ENCODE measurements around the gene SMARCC1.

The SMARCC1 gene

GRCh38 chr3:47635536-47635935 is 146.2 kb downstream of the SMARCC1 start:
- no peak for DNase-seq (ENCODE audit: low read depth in 2 of 2)

- DNase-seq (ENCODE audit: low read depth in 2 of 2): no peak
Observed at GRCh38 chr3:47634996-47635395, 146.7 kb downstream of the SMARCC1 start.

DNA sequence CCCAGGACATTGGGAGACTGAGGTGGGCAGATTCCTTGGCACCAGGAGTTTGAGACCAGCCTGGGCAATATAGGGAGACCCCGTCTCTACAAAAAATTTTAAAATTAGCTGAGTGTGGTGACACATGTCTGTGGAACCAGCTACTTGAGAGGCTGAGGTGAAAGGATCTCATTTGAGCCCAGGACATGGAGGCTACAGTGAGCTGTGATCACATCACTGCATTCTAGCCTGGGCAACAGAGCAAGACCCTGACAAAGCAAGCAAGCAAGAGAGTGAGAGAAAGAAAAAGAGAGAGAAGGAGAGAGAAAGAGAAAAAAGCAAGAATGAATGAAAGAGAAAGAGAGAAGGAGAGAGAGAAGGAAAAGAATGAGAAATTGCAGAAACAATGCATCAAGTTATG is 150.9 kb downstream of the SMARCC1 start:
- no peak for DNase-seq (ENCODE audit: low read depth in 2 of 2)

GRCh38 chr3:47629770-47630169 is 151.9 kb downstream of the SMARCC1 start:
- no peak for DNase-seq (ENCODE audit: low read depth in 2 of 2)

DNA sequence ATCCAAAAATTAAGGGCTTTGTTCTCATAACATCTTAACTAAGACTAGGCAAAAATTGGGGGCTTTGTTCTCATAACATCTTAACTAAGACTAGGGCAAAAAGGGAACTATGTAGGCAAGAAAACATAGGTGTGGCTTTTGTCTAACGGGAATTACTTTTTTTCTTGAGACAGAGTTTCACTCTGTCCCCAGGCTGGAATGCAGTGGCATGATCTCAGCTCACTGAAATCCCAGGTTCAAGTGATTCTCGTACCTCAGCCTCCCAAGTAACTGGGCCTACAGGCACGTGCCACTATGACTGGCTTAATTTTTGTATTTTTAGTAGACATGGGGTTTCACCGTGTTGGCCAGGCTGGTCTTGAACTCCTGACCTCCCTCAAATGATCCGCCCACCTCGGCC is 153.3 kb downstream of the SMARCC1 start:
- DNase-seq (ENCODE audit: low read depth in 2 of 2): no peak

DNA sequence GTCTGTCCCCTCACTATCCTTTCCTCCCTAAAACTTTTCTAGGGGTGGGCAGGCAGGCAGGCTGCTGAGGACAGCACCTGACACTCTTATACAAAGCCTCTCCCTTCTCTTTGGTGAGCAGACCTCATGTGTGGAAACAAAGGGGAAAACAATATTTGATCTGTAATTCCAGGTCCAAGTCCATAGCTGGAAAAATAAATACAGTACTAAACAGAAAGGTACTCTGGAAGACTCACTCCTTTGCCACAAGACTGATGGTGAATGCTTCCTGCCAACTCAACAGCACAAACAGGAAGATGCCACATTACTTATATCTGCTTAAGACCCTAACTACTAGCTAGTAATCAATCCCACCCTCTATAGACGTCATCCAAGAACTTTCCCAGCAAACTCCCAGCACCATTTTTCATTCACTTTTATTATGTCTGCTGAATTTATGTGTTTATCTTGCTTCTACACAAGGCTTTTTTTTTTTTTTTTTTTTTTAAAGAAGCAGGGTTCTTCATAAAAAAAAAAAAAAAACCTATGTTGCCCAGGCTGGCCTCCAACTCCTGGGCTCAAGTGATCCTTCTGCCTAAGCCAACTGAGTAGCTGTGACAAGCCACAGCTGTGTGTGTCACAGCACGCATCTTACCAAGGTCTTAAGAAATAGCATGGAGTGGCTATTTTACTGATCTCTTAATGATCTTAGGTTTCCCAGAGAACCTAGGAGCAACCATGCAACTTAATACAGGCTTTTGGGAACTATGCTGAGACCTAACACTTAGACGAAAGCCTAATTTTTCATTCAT is 158.8 kb downstream of the SMARCC1 start:
- no peak for DNase-seq (ENCODE audit: low read depth in 2 of 2)

- no peak for DNase-seq (ENCODE audit: low read depth in 2 of 2)
Observed at GRCh38 chr3:47617086-47618010, 164.3 kb downstream of the SMARCC1 start.

DNA sequence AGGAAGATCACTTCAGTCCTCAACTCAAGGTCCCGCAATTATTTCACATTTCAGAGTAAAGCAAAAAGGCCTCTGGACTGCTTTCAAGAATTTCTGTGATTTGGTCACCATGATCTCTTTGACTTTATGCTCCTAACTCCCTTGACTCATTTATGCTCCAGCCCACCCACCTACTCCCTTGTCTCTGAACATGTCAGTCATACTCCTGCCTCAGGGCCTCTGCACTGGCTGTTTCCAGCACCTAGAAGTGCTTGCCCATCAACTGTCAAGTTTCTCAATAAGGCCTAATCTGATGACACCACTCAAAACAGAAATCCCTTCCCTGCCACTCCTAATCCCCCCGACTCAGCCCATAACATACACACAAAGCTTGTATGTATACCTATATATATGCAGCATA is 166.9 kb downstream of the SMARCC1 start:
- no peak for DNase-seq (ENCODE audit: low read depth in 2 of 2)

- DNase-seq (ENCODE audit: low read depth in 2 of 2): no peak
Observed at GRCh38 chr3:47613722-47614121, 168.0 kb downstream of the SMARCC1 start.

GRCh38 chr3:47612879-47613278 is 168.8 kb downstream of the SMARCC1 start:
- no peak for DNase-seq (ENCODE audit: low read depth in 2 of 2)

DNA sequence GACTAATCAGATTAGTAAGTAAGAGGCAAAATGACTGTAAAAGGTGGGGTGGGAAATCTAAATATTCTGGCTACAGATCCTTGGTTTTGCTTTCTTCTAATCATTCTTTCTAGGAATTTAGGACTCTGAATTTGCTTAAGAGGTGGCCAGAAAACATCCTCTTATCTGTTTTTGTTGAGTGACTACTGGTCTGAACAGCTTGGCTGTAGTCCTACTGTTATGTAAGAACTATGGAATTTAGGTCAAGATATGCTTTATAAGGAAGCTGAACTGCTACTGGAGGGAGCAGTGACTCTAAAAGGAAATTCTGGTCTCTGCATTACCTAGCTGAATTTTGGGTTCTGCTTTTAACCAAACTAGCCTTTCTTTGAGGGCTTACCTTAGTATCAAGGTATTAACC is 169.5 kb downstream of the SMARCC1 start:
- DNase-seq (ENCODE audit: low read depth in 2 of 2): no peak

DNA sequence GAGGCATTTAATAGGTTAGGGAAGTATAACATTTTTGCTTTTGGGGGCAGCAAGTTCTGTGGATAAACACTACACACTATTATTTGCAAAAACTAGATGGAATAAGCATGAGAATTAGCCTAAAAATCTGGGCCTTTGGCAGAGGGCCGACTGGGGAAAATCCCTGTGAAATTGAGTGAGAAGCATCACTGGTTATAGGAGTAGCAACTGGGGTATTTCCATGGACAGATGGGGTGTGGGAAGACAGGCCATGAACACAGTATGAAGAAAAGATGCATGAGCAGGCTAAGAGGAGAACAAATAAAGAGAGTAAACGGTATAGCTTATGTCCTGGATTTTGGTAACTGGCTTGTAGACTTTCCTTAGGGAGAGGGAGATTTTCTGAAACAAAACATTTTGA is 170.1 kb downstream of the SMARCC1 start:
- no peak for DNase-seq (ENCODE audit: low read depth in 2 of 2)

GRCh38 chr3:47610583-47610982 is 171.1 kb downstream of the SMARCC1 start:
- no peak for DNase-seq (ENCODE audit: low read depth in 2 of 2)

DNA sequence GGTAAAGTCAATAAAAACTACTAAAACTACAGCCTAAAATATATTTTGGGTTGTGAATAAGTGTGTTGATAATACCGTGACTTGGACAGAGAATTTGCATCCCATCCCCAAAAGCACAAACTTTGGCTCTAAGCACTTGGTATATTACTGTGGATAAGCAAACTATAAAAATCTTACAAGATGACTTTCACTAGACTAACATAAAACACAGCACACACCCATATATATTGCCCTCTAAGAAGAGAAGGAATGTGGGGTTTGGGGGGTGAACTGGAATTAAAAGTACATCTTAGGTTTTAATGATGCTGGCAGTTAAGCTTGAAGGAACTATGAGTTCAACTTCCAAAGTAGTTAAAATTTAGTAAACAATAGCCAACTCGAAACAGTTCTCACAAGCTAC is 174.4 kb downstream of the SMARCC1 start:
- no peak for DNase-seq (ENCODE audit: low read depth in 2 of 2)

- DNase-seq (ENCODE audit: low read depth in 2 of 2): no peak
Observed at GRCh38 chr3:47606165-47606564, 175.5 kb downstream of the SMARCC1 start.

DNA sequence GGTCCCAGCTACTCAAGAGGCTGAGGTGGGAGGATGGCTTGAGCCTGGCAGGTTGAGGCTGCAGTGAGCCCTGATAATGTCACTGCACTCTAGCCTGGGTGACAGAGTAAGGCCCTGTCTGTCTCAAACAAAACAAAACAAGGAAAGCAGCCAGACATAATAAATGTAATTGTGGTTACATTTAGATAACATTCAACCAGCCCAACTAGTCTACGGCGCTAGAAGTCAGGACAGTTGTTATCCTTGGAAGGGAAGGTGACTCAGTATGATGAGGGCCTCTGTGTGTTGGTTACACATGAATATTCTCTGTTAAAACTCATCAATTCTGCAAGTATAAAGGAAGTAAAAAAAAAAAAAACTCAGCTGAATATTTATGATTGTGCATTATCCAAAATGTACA is 176.0 kb downstream of the SMARCC1 start:
- DNase-seq (ENCODE audit: low read depth in 2 of 2): no peak

GRCh38 chr3:47604145-47604544 is 177.5 kb downstream of the SMARCC1 start:
- no peak for DNase-seq (ENCODE audit: low read depth in 2 of 2)

DNA sequence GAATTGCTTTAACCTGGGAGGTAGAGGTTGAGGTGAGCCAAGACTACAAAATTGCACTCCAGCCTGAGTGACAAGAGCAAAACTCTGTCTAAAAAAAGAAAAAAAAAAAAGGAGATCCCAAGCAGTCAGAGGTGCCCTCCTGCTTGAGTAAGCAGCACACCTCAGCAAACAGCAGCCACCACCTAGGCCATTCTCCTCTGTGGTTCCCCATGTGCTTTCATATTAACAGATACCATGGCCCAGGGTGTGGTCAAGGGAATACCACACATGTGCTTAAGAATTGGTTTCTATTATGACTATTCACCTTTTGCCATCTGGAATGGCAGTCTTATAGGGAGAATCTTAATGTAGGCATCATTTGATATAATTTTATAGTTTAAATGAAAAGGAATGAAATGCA is 178.4 kb downstream of the SMARCC1 start:
- DNase-seq (ENCODE audit: low read depth in 2 of 2): no peak

GRCh38 chr3:47601281-47601680 is 180.4 kb downstream of the SMARCC1 start:
- DNase-seq (ENCODE audit: low read depth in 2 of 2): no peak

GRCh38 chr3:47594792-47595191 is 186.9 kb downstream of the SMARCC1 start:
- no peak for DNase-seq (ENCODE audit: low read depth in 2 of 2)

DNA sequence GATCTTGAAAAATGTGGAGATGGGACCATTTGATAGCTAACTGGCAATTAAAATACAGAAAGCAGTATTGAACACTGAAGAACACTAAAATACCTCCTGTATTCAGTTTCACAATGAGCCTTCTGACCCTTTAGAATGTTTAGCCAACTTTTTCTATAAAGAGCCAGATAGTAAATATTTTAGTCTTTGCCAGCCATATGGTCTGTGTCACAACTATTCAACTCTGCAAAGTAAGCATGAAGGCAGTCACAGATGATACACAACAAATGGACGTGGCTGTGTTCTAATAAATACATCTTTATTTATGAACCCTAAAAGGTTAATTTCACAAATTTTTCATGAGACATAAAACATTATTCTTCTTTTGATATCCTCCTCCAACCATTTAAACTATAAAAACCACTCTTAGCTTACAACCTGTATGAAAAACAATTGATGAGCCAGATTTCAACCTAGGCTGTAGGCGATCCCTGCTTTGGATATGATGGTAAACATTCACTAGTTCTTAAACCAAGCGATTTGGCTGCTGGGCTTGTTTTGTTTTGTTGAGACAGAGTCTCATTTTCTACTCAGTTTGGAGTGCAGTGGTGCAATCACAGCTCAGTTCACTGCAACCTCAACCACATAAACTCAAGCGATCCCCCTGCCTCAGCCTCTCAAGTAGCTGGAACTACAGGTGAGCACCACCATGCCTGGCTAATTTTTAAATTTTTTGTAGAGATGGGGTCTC is 189.5 kb downstream of the SMARCC1 start:
- no peak for DNase-seq (ENCODE audit: low read depth in 2 of 2)

DNA sequence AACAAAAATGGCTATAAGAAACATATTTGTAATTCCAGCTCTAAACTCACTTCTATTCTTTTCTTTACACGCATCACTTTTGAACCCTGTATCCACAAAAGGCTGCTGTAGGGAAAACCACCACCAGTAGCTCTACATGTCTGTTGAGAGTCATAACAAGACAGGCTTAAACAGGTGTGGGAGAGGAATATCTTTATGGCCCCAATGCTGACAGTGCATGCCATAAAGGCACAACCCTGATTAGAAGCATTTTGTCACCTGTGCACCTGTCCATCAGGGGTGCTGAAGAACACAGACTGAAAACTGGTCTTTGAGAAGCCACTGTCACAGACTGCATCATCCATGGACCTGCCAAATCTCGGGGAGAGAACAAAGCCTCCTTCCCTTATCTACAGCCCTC is 191.5 kb downstream of the SMARCC1 start:
- DNase-seq (ENCODE audit: low read depth in 2 of 2): no peak
